Loucy (cell line): Measurements from ENCODE around the gene ZNF593OS.

Experiments
- EZH2phosphoT487 ChIP-seq: fragments of 200-600 bp; IDR thresholded peaks from 2 replicates; pipeline ENCODE4 v1.6.1; 2018; ENCODE audit warnings: antibody characterized with exemption, mild to moderate bottlenecking, moderate library complexity, borderline replicate concordance
- TF ChIP-seq, protein P1 (sequence below): fragments of 200-600 bp; sonication (generic); conservative IDR thresholded peaks from 2 replicates; pipeline ENCODE4 v1.5.1; 2014; ENCODE audit warnings: mild to moderate bottlenecking, antibody characterized with exemption, low read length

DNA sequence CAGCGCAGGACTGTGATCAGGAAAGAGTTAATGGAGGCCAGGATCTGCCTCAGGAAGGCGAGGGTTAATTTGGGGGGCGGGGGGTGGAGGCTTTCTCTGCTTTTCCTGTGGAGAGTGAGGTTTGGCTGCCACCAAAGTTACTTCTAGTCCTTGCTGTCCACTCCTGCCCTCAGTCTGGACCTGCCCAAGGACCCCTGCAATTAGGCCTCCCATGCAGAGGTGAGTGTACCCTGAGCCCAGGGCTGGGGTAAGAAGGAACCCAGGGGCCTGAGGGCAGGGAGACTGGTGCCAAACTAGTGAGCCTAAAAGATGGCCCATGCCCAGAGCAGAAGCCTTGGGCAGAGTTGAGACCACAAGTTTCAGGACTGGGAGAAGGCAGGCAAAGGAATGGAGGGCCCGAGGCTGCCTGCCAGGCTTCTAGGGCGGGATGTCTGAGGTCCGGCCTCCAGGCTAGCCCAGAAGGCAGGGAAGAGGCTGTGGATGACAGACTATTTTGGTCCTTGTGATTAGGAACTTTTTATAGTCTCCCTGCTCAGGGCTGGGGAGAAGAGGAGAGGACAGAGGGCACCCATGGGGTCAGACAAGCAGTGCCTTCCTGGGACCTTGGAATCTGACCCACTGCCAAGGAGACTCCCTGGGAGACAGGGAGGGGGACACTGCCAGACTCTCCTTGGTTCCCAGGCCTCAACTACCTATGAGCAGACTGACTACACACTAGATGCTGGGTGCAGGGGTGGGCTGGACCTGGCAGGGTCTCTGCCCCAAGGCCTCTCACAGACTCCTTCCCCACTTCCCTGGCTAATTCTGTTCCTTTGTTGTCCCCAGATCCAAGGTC, 12.5 kb downstream of the ZNF593OS start, which contains the start of gene FAM110D:
- TF ChIP-seq, protein P1, sequence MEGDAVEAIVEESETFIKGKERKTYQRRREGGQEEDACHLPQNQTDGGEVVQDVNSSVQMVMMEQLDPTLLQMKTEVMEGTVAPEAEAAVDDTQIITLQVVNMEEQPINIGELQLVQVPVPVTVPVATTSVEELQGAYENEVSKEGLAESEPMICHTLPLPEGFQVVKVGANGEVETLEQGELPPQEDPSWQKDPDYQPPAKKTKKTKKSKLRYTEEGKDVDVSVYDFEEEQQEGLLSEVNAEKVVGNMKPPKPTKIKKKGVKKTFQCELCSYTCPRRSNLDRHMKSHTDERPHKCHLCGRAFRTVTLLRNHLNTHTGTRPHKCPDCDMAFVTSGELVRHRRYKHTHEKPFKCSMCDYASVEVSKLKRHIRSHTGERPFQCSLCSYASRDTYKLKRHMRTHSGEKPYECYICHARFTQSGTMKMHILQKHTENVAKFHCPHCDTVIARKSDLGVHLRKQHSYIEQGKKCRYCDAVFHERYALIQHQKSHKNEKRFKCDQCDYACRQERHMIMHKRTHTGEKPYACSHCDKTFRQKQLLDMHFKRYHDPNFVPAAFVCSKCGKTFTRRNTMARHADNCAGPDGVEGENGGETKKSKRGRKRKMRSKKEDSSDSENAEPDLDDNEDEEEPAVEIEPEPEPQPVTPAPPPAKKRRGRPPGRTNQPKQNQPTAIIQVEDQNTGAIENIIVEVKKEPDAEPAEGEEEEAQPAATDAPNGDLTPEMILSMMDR = no peak
- no peak for TF ChIP-seq EZH2phosphoT487
